Measurements from ENCODE around the gene CDC37L1. TPM values are rescaled to one million over a fixed set of nuclear protein-coding genes. Genes with fewer than 3 reads are reported as not detected.
A peak's percentile ranks its signal among the peaks of the same experiment; 100 is the strongest.

Gene CDC37L1
- total RNA-seq, 1 donor from 2014 or later = 23.8 TPM

DNA sequence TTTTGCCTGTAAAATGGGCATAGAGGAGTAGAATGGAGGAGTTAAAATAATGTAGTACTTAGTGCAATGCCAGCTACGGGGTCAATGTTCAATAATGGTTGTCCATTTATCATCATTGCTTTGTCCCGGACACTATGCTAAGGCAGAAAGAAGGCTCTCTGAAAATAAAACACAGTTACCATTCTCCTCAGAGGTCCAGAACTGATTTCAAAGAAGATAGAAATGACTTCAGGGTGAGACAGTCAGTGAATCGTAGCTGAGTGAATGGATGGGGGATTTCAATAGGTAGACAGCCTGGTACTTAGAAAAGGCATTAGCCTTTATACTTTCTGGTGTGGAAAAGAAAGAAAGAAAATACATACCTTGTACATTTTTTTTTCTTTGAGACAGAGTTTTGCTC lies 62.9 kb downstream of the CDC37L1 start:
- Histone ChIP-seq H3K36me3 (no peaks in the 10 kb centered on the region), H3K4me3 (peak overlapping the region; percentile 98 to 99), H3K27me3 (no peaks in the 10 kb centered on the region), H3K9me3 (no peaks in the 10 kb centered on the region), H3K4me1 (peaks cover 31% of the 10 kb centered on the region), H3K27ac (peak overlapping the region; percentile 98)
- DNase-seq (ENCODE audit: extremely low spot score in 2 of 2) = no peak
- TF ChIP-seq POLR2A (IDR thresholded peaks at IDR 0.05) (no peak), POLR2AphosphoS5 (IDR thresholded peaks at IDR 0.05; ENCODE audit: insufficient read depth in 1 of 2, low read depth in 1 of 2) (no peak)
- TF ChIP-seq, protein P1, sequence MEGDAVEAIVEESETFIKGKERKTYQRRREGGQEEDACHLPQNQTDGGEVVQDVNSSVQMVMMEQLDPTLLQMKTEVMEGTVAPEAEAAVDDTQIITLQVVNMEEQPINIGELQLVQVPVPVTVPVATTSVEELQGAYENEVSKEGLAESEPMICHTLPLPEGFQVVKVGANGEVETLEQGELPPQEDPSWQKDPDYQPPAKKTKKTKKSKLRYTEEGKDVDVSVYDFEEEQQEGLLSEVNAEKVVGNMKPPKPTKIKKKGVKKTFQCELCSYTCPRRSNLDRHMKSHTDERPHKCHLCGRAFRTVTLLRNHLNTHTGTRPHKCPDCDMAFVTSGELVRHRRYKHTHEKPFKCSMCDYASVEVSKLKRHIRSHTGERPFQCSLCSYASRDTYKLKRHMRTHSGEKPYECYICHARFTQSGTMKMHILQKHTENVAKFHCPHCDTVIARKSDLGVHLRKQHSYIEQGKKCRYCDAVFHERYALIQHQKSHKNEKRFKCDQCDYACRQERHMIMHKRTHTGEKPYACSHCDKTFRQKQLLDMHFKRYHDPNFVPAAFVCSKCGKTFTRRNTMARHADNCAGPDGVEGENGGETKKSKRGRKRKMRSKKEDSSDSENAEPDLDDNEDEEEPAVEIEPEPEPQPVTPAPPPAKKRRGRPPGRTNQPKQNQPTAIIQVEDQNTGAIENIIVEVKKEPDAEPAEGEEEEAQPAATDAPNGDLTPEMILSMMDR (IDR thresholded peaks at IDR 0.05) = no peak
- intact Hi-C loops (cut with DNase I) = loop anchor here (5.0 kb wide), 1 partner anchor 60 kb away; no protein-coding TSS in a partner anchor

- intact Hi-C loops (cut with DNase I) = loop anchor here (5.0 kb wide), 1 partner anchor 61 kb away; no protein-coding TSS in a partner anchor
- peak overlapping the region; percentile 7 for H3K27ac ChIP-seq
- peaks cover 26% of the 10 kb centered on the region for H3K4me1 ChIP-seq
- H3K4me3 ChIP-seq = no peak overlapping the region
- no peaks in the 10 kb centered on the region for H3K9me3 ChIP-seq
- TF ChIP-seq, protein P1 (IDR thresholded peaks at IDR 0.05) = no peak
- TF ChIP-seq POLR2AphosphoS5 (IDR thresholded peaks at IDR 0.05; ENCODE audit: insufficient read depth in 1 of 2, low read depth in 1 of 2) = peak in 1 of 2 donors; percentile 61
- DNase-seq (ENCODE audit: extremely low spot score in 2 of 2) = no peak
- H3K36me3 ChIP-seq = no peaks in the 10 kb centered on the region
- no peaks in the 10 kb centered on the region for H3K27me3 ChIP-seq
Measured at GRCh38 chr9:4743131-4743875, 63.9 kb downstream of the CDC37L1 start.

- H3K27me3 ChIP-seq = no peaks in the 10 kb centered on the region
- intact Hi-C loops (cut with DNase I) = no loop called here
- H3K27ac ChIP-seq = no peak overlapping the region
- TF ChIP-seq POLR2A (IDR thresholded peaks at IDR 0.05) (no peak), POLR2AphosphoS5 (IDR thresholded peaks at IDR 0.05; ENCODE audit: insufficient read depth in 1 of 2, low read depth in 1 of 2) (no peak)
- TF ChIP-seq, protein P1 (IDR thresholded peaks at IDR 0.05) = no peak
- DNase-seq (ENCODE audit: extremely low spot score in 2 of 2) = no peak
- no peaks in the 10 kb centered on the region for H3K36me3 ChIP-seq
- H3K4me1 ChIP-seq = peaks cover 9% of the 10 kb centered on the region
- H3K4me3 ChIP-seq = no peak overlapping the region
- no peaks in the 10 kb centered on the region for H3K9me3 ChIP-seq
Measured at GRCh38 chr9:4746278-4747030, 67.1 kb downstream of the CDC37L1 start.

- DNase-seq (ENCODE audit: extremely low spot score in 2 of 2) = no peak
- Histone ChIP-seq H3K4me1 (no peaks in the 10 kb centered on the region), H3K9me3 (no peaks in the 10 kb centered on the region), H3K4me3 (no peak overlapping the region), H3K36me3 (no peaks in the 10 kb centered on the region), H3K27me3 (no peaks in the 10 kb centered on the region), H3K27ac (no peak overlapping the region)
- TF ChIP-seq, protein P1 (IDR thresholded peaks at IDR 0.05) = no peak
- no peak for TF ChIP-seq POLR2AphosphoS5 (IDR thresholded peaks at IDR 0.05; ENCODE audit: insufficient read depth in 1 of 2, low read depth in 1 of 2)
- TF ChIP-seq POLR2A (IDR thresholded peaks at IDR 0.05) = no peak
- intact Hi-C loops (cut with DNase I) = no loop called here
Measured at GRCh38 chr9:4748612-4749011, 69.2 kb downstream of the CDC37L1 start.

All from vagina (tissue), 2 donors.